Activated CD8-positive, alpha-beta T cell treated with anti-CD3 and anti-CD28 coated beads, Interleukin-2, amount 10 ng/mL, durations not matched to agents 7 days and 5 days (primary cell): Measurements from ENCODE around the gene RUSC2. TPM values are rescaled to one million over a fixed set of nuclear protein-coding genes. Genes with fewer than 3 reads are reported as not detected.

Experiments
- ATAC-seq: fragments of 150-1000 bp; cut with Tn5 transposase; one replicate; pipeline ENCODE4 v1.10.0; 2021; ENCODE audit warnings: moderate library complexity
- CTCF ChIA-PET: fragments of 350-600 bp; sonication (Branson Sonifier 250); formaldehyde crosslinking; loops from one replicate; lab custom pipeline; 2021; ENCODE audit warnings: antibody characterized with exemption; lab: Charles Lee
- POLR2A ChIA-PET: fragments of 350-600 bp; sonication (Branson Sonifier 250); formaldehyde crosslinking; loops from one replicate; lab custom pipeline; 2021; ENCODE audit warnings: antibody characterized with exemption; lab: Charles Lee
- DNase-seq: peaks from one replicate; pipeline ENCODE4 v3.0.0-alpha.2; 2020
- H3K27ac Mint-ChIP-seq: one replicate; pipeline ENCODE4 v1.8.0; 2021; ENCODE audit warnings: mild to moderate bottlenecking, mixed read lengths
- H3K27me3 Mint-ChIP-seq: one replicate; pipeline ENCODE4 v1.8.0; 2021; ENCODE audit warnings: low read depth, mixed read lengths
- H3K36me3 Mint-ChIP-seq: one replicate; pipeline ENCODE4 v1.8.0; 2021; ENCODE audit warnings: low read depth, mixed read lengths
- H3K4me1 Mint-ChIP-seq: one replicate; pipeline ENCODE4 v1.8.0; 2021; ENCODE audit warnings: low read depth, mixed read lengths
- H3K4me3 Mint-ChIP-seq: one replicate; pipeline ENCODE4 v1.8.0; 2021; ENCODE audit warnings: mild to moderate bottlenecking, mixed read lengths
- H3K9me3 Mint-ChIP-seq: one replicate; pipeline ENCODE4 v1.8.0; 2022; ENCODE audit warnings: mixed read lengths; ENCODE audit not compliant: insufficient read depth
- total RNA-seq, 2 experiments: library from RNA; stranded (reverse); gene quantifications; one replicate each; pipeline ENCODE4 v1.2.3, GENCODE V29; 2021

Gene RUSC2
- total RNA-seq, 2 experiments from 2014 or later = 1.9 to 2.3 TPM

DNA sequence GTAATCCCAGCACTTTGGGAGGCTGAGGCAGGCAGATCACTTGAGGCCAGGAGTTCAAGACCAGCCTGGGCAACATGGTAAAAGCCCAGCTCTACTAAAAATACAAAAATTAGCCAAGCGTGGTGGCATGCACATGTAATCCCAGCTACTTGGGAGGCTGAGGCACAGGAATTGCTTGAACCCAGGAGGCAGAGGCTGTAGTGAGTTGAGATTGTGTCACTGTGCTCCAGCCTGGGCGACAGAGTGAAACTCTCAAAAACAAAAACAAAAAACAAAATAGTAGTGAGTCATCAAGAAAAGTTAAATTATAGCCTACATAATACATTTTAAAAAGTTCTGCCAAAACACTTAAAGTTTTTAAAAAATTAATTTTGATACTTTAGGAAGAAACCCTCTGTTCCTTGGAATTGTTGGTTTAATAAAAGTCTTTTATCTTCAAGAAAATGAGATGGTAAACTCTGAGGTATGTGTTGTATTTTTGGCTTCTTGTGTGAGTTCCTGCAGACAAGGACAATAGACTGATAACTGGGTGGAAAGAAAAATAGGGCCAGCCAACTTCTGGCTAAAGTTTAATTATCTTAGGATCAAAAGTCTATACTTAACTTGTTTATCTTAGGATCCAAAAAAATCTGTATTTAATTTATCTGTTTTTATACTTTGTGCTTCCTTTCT, 9.3 kb downstream of the RUSC2 start:
- ATAC-seq (no peak), DNase-seq (no peak)
- ChIA-PET POLR2A (no interaction called here), CTCF (no interaction called here)
- Mint-ChIP-seq H3K27me3 (no peaks in the 10 kb centered on the region), H3K27ac (no peak overlapping the region), H3K9me3 (peaks cover 11% of the 10 kb centered on the region), H3K4me3 (no peak overlapping the region), H3K36me3 (peaks cover 2% of the 10 kb centered on the region), H3K4me1 (peaks cover 14% of the 10 kb centered on the region)

DNA sequence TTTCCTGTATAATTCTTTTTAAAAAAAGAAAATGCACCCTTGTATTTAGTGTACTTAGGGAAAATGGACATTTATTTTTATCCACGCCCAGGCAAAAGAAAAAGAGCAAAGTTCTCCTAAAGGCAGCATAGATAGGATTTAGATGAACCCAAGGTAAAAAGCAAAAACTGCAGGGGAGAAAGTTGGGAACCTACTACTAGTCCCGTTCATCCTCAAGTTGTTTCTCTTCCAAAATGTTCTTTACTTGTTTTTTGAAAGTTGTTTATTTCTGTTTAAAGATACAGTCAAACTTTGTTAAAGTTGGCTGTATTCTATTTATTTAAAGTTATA, 9.8 kb downstream of the RUSC2 start:
- no peak for ATAC-seq
- ChIA-PET CTCF (no interaction called here), POLR2A (no interaction called here)
- Mint-ChIP-seq H3K4me3 (no peak overlapping the region), H3K27ac (no peak overlapping the region), H3K9me3 (peaks cover 11% of the 10 kb centered on the region), H3K36me3 (peaks cover 2% of the 10 kb centered on the region), H3K27me3 (no peaks in the 10 kb centered on the region), H3K4me1 (peaks cover 14% of the 10 kb centered on the region)
- DNase-seq = no peak

DNA sequence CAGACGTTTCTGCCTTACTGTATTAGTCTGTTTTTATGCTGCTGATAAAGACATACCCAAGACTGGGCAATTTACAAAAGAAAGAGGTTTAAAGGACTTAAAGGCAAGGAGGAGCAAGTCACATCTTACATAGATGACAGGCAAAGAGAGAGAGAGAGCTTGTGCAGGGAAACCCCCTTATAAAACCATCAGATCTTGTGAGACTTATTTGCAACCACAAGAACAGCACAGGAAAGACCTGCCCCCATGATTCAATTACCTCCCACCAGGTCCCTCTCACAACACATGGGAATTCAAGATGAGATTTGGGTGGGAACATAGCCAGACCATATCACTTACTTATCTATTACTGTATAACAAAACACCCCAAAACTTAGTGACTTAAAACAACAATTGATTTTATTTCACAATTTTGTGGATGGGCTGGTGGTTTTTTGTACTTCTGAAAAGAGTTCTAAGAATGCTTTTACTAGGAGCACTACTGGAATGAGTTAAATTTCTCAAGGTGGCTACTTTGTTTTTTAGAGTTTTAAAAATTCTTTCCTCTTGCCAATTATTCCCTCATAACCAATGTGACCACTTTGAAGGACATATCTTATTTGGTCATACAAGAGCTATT, 10.3 kb downstream of the RUSC2 start:
- H3K36me3 Mint-ChIP-seq = peaks cover 2% of the 10 kb centered on the region
- H3K27ac Mint-ChIP-seq = no peak overlapping the region
- no peak overlapping the region for H3K4me3 Mint-ChIP-seq
- DNase-seq (no peak), ATAC-seq (no peak)
- ChIA-PET CTCF (interaction anchor here (1.6 kb wide), 1 partner anchor 53 kb away, joined by 6 read pairs; no protein-coding TSS in a partner anchor), POLR2A (no interaction called here)
- H3K9me3 Mint-ChIP-seq = peaks cover 11% of the 10 kb centered on the region
- peaks cover 2% of the 10 kb centered on the region for H3K27me3 Mint-ChIP-seq
- peaks cover 12% of the 10 kb centered on the region for H3K4me1 Mint-ChIP-seq

DNA sequence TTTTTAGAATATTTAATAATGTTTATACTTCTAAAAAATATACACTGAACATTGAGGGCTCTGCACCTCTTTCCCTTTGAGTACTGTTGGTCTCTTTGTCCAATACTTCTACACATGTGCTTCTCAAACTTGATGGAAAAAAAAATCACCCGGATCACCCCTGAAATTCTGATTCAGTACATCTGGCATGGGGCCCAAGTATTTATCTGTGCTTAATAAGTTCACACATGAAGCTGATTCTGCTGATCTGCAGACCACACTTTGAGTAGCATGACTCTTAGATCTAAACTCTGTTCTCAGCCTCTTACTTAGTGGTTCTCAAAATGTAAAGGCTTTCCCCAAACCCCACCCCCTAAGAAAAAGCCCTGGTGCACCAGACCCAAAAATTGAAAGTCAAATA, 12.0 kb downstream of the RUSC2 start:
- Mint-ChIP-seq H3K36me3 (peaks cover 2% of the 10 kb centered on the region), H3K4me3 (no peak overlapping the region), H3K27me3 (peaks cover 6% of the 10 kb centered on the region), H3K4me1 (peaks cover 4% of the 10 kb centered on the region), H3K27ac (no peak overlapping the region), H3K9me3 (peaks cover 11% of the 10 kb centered on the region)
- ChIA-PET POLR2A (no interaction called here), CTCF (interaction anchor here (1.4 kb wide), 1 partner anchor 52 kb away, joined by 3 read pairs; no protein-coding TSS in a partner anchor)
- ATAC-seq (no peak), DNase-seq (no peak)

DNA sequence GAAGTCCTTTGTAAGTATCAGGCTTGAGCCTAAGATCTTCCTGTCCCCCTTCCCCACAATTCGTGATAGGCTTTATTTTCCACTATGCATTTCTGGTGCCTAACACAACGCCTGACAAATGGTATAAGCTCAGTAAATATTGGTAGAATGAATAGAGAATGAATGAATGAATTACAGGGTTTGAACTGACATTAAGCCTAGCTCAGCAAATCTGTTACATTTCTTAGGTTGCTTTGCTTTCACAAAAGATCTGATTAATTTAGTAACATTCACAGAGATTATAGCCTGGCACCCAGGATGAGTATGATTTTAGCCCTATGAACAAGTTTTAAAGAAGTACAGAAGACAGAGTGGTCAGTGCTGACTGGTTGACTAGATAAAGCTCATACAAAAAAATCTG, 16.4 kb downstream of the RUSC2 start:
- Mint-ChIP-seq H3K4me1 (peaks cover 4% of the 10 kb centered on the region), H3K36me3 (no peaks in the 10 kb centered on the region), H3K4me3 (no peak overlapping the region), H3K27me3 (peaks cover 11% of the 10 kb centered on the region), H3K9me3 (no peaks in the 10 kb centered on the region), H3K27ac (no peak overlapping the region)
- ATAC-seq (no peak), DNase-seq (no peak)
- ChIA-PET CTCF (interaction anchor here (0.9 to 1.0 kb wide), 2 partner anchors 9 to 14 kb away, joined by 3 read pairs; no protein-coding TSS in a partner anchor), POLR2A (no interaction called here)

DNA sequence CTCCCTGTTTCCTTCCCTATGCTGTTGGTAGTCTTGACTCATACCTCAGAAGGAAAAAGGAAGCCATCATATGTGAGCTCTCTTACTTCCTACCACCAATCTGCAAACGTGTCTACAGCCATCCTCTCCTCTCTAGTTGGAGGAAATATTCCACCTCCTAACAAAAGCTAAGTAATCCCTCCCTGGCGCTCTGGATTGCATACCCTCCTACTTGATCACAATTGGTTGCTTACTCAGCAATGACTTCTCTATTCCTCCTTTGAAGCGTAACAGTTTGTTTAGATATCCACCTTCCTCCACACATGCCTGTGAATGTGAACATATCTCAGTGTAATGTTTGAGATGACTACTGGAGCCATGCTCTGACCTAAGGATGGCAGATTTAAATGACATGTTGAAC, 18.2 kb downstream of the RUSC2 start:
- CTCF ChIA-PET = interaction anchor here (1.5 to 1.9 kb wide), 2 partner anchors 46 to 412 kb away, joined by 3 to 5 read pairs; partner anchors contain the start of gene PIGO
- DNase-seq (no peak), ATAC-seq (no peak)
- Mint-ChIP-seq H3K9me3 (no peaks in the 10 kb centered on the region), H3K4me1 (peaks cover 4% of the 10 kb centered on the region), H3K27me3 (peaks cover 13% of the 10 kb centered on the region), H3K36me3 (no peaks in the 10 kb centered on the region), H3K27ac (no peak overlapping the region), H3K4me3 (no peak overlapping the region)
- POLR2A ChIA-PET = interaction anchor here (1.0 to 1.3 kb wide), 2 partner anchors 12 to 33 kb away, joined by 3 read pairs; no protein-coding TSS in a partner anchor

DNA sequence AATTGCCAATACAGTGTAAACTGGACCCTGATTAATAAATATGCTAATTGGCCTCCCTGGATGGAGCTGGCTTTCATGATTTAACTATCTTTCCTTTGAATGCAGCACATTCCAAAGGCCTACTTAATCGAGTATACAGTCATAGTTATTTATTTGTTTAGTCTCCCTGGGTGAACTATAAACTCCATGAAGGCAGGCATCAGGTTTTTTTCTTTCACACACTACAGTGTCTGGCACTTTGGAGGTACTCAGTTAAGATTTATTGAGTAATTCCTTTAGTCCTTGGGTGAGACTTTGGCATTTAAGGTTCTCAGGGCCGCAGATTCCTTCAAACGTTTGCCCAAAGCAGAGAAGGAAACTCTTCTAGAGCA, 20.5 kb downstream of the RUSC2 start:
- no peak for ATAC-seq
- CTCF ChIA-PET = interaction anchor here (0.6 kb wide), 1 partner anchor 250 kb away, joined by 3 read pairs; no protein-coding TSS in a partner anchor
- H3K4me3 Mint-ChIP-seq = no peak overlapping the region

DNA sequence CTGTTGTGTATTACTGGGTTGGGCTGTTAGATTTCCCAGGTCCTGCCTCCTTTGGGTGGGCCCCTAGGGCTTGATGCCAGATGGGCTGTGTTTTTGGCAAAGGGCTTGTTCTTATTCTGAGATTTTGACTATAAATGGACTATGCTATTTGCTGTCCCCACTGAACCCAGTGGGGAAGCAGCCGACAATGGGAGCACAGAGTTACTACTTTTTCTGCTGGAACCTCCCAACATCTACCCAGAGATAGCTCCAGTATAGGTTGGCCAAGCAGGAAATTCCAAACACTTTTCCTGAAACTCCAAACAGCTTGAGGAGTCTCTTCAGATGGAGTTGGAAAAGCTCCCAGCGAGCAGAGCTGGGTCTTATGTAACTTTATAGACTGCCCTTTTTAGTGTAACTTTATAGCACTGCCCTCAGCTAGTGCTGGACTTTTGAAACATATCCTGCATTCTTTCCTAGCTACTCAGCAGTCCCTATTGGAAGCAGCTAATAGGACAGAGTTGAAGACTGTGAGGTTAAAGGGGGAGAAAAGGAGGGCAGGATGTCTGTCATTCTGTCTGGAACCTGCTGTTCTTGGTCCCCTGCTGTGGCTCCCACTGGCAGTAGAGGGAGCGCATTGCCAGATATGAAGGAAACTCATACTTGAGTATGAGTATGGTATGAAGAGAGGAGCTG, 21.0 kb downstream of the RUSC2 start:
- Mint-ChIP-seq H3K4me1 (peaks cover 4% of the 10 kb centered on the region), H3K9me3 (no peaks in the 10 kb centered on the region), H3K4me3 (no peak overlapping the region), H3K27ac (no peak overlapping the region), H3K36me3 (no peaks in the 10 kb centered on the region), H3K27me3 (peaks cover 11% of the 10 kb centered on the region)
- POLR2A ChIA-PET = no interaction called here
- ATAC-seq (no peak), DNase-seq (no peak)
- CTCF ChIA-PET = no interaction called here

More for the DNA sequence above, 20.5 kb downstream of the RUSC2 start:
- DNase-seq = no peak
- Mint-ChIP-seq H3K27me3 (peaks cover 11% of the 10 kb centered on the region), H3K36me3 (no peaks in the 10 kb centered on the region), H3K27ac (no peak overlapping the region), H3K4me1 (peaks cover 4% of the 10 kb centered on the region), H3K9me3 (no peaks in the 10 kb centered on the region)
- POLR2A ChIA-PET = no interaction called here

DNA sequence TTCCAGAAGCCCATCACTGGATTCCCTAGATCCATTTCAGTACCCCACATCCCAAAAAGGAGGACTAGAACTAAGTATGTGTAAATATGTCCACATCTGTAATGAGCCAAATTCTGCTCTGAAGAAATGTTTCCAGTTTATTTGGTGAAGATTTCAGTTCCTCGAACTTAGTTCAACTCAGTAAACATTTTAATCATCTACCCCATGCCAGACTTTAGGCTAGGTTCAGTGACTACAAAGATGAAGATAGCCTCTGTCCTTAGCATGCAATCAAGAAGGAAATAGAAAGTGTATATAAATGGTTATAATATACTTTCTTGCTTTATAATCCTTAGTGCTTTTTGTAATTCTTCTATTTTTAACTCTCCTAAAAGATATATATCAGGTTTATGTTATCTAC, 21.5 kb downstream of the RUSC2 start:
- Mint-ChIP-seq H3K4me1 (peaks cover 4% of the 10 kb centered on the region), H3K27me3 (peaks cover 8% of the 10 kb centered on the region), H3K36me3 (no peaks in the 10 kb centered on the region), H3K9me3 (no peaks in the 10 kb centered on the region), H3K27ac (no peak overlapping the region), H3K4me3 (no peak overlapping the region)
- ChIA-PET POLR2A (no interaction called here), CTCF (no interaction called here)
- no peak for DNase-seq
- no peak for ATAC-seq

DNA sequence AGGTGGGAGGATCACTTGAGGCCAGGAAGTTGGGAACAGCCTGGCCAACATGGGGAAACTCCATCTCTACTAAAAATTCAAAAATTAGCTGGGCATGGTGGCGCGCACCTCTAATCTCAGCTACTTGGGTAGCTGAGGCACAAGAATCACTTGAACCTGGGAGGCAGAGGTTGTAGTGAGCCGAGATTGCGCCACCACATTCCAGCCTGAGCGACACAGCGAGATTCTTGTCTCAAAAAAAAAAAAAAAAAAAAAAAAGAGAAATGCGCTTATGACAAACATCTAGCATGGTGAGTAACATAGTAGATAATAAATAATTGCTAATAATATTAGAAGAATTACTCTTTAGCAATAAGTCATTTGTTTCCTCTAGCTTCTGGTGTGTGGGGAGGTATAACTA, 25.9 kb downstream of the RUSC2 start:
- CTCF ChIA-PET = no interaction called here
- POLR2A ChIA-PET = no interaction called here
- DNase-seq (no peak), ATAC-seq (no peak)
- peaks cover 2% of the 10 kb centered on the region for H3K27me3 Mint-ChIP-seq
- H3K27ac Mint-ChIP-seq = no peak overlapping the region
- no peaks in the 10 kb centered on the region for H3K9me3 Mint-ChIP-seq
- H3K4me1 Mint-ChIP-seq = no peaks in the 10 kb centered on the region
- no peaks in the 10 kb centered on the region for H3K36me3 Mint-ChIP-seq
- H3K4me3 Mint-ChIP-seq = no peak overlapping the region

DNA sequence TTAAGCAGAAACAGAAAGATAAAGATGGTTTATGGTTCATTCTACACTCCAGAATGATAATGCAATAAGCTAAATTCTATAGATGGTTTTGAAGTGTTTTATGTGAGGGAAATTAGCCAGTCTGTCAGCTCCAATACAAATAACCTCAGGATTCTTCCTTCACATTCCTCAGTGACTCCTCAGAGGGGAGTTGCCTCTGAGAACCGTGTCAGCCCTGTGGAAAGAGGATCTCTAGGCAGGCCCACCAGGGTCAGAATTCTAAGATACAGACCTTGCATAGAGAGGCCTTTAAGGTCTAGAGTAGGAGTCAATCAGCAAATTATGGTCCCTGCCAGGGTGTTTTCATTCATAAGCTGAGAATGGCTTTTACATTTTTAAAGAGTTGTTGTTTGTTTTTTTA, 26.6 kb downstream of the RUSC2 start:
- DNase-seq = no peak
- Mint-ChIP-seq H3K4me3 (no peak overlapping the region), H3K36me3 (no peaks in the 10 kb centered on the region), H3K27ac (no peak overlapping the region), H3K27me3 (peaks cover 2% of the 10 kb centered on the region), H3K4me1 (no peaks in the 10 kb centered on the region), H3K9me3 (no peaks in the 10 kb centered on the region)
- ChIA-PET CTCF (no interaction called here), POLR2A (no interaction called here)
- no peak for ATAC-seq

DNA sequence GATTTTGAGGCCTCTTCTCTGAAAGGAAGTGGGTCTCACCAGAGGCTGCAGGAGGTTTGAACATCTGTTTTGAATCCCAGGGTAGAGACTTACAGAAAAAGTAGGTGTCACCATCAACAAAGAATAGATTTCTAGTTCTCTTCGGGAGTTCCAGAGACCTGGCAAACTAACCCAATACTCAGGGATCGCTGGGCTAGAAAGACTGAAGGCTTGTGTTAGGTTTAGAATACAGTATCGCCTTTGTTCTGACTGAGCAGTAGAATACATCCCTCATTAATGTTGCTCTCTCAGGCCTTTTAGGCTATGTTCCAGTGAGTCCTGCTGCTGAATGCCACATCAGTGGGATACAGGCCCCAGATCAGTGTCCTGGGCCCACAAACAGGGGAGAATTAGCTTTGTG, 27.2 kb downstream of the RUSC2 start:
- CTCF ChIA-PET = interaction anchor here (2.0 kb wide), 1 partner anchor 37 kb away, joined by 8 read pairs; no protein-coding TSS in a partner anchor
- no peak overlapping the region for H3K4me3 Mint-ChIP-seq
- H3K4me1 Mint-ChIP-seq = no peaks in the 10 kb centered on the region

More for the DNA sequence above, 27.2 kb downstream of the RUSC2 start:
- H3K27ac Mint-ChIP-seq = no peak overlapping the region
- no peaks in the 10 kb centered on the region for H3K36me3 Mint-ChIP-seq
- no peaks in the 10 kb centered on the region for H3K9me3 Mint-ChIP-seq
- POLR2A ChIA-PET = interaction anchor here (0.6 kb wide), 1 partner anchor 327 kb away, joined by 4 read pairs; no protein-coding TSS in a partner anchor
- DNase-seq = no peak
- H3K27me3 Mint-ChIP-seq = peaks cover 2% of the 10 kb centered on the region
- no peak for ATAC-seq
